ENCODE results near the gene SIX1.

DNA sequence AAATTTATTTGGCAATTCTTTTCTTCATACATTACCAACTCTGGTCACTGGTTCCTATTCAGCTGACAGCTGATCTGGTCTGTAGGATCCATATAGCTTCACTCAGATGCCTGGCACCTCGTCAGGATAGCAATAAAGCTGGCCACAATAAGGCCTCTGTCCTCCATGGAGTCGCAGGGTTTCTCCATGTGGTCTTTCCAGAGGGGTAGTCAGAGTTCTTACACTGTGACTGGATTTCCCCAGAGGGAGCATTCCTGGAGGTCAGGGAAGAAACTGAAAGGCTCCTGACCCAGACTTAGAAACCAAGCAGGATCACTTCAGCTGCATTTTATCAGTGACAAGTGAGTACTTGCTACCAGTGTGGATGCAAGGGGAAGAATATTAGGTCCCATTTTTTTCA is 34.9 kb upstream of the SIX1 start:
- TF ChIP-seq, protein P1, sequence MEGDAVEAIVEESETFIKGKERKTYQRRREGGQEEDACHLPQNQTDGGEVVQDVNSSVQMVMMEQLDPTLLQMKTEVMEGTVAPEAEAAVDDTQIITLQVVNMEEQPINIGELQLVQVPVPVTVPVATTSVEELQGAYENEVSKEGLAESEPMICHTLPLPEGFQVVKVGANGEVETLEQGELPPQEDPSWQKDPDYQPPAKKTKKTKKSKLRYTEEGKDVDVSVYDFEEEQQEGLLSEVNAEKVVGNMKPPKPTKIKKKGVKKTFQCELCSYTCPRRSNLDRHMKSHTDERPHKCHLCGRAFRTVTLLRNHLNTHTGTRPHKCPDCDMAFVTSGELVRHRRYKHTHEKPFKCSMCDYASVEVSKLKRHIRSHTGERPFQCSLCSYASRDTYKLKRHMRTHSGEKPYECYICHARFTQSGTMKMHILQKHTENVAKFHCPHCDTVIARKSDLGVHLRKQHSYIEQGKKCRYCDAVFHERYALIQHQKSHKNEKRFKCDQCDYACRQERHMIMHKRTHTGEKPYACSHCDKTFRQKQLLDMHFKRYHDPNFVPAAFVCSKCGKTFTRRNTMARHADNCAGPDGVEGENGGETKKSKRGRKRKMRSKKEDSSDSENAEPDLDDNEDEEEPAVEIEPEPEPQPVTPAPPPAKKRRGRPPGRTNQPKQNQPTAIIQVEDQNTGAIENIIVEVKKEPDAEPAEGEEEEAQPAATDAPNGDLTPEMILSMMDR (conservative IDR thresholded peaks at IDR 0.05; ENCODE audit: low read length), result no peak
- no peak for TF ChIP-seq EZH2phosphoT487 (IDR thresholded peaks at IDR 0.05; ENCODE audit: borderline replicate concordance)

Data from Loucy (cell line).